ENCODE results near the gene ARID1B. TPM values are rescaled to one million over a fixed set of nuclear protein-coding genes. Genes with fewer than 3 reads are reported as not detected.

Gene ARID1B
- total and polyA plus RNA-seq, 2 of the 13 experiments (the other 11 are each of a cell fraction or from before 2014, with no cell fraction given), result 20.1 to 32.6 TPM

DNA sequence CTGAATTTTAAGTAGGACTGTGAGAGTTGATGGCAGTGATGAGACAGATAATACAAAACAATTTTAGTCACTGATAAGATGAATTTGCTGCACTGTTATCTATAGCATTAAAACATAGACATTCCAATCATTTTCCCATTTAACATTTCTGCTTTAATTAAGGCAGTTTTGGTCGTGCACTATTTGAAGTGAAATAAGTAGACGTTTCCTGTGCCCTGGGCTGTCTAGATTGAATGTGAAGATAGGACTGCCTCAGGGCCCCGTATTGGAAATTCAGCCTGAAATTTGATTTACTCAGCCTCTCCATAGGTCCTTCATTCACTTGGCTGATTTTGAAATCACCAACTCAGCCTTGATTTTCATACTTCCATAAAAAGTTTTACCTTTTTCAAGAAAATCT lies 48.3 kb downstream of the ARID1B start:
- 90% methylated on average over 3 of the region's 3 CpGs for WGBS (ENCODE audit: low lambda C conversion rate)
- in situ Hi-C loops (cut with HindIII; ENCODE audit: extremely low pct_ligation_motif_present, low pct_unique_long_range_greater_than_20kb), result no loop called here
- TF ChIP-seq TBX2 (CRISPR knock-in tag; IDR thresholded peaks at IDR 0.05; ENCODE audit: borderline replicate concordance), result no peak
- TF ChIP-seq SSRP1 (CRISPR knock-in tag; IDR thresholded peaks at IDR 0.05), result no peak
- DNase-seq (ENCODE audit: low spot score) (no peak), ATAC-seq (no peak), FAIRE-seq (no peak)
- Histone ChIP-seq H3K79me2 (ENCODE audit: insufficient read depth, low read length) (peaks cover 80% of the 10 kb centered on the region), H3K4me1 (ENCODE audit: insufficient read depth, low read length) (peaks cover 22% of the 10 kb centered on the region), H3K9me3 (ENCODE audit: low read length) (no peaks in the 10 kb centered on the region), H3K9ac (ENCODE audit: insufficient read depth, low read depth, low read length) (no peak overlapping the region), H3K27ac (ENCODE audit: extremely low read length, insufficient read depth, low read length) (no peak overlapping the region), H2AFZ (ENCODE audit: low read length) (no peak overlapping the region), H3K4me2 (ENCODE audit: low read depth, low read length) (no peak overlapping the region), H3K4me3 (replicated peaks in 1 of 3; ENCODE audit: insufficient read depth in 1 of 3, low read depth in 2 of 3, low read length in 3 of 3) (no peak overlapping the region), H3K36me3 (replicated peaks in 1 of 2; ENCODE audit: control insufficient read depth in 1 of 2, insufficient read depth in 2 of 2, low read length in 2 of 2) (peaks cover 6 to 14% of the 10 kb centered on the region in 2 experiments; a peak in 4 of 5 replicates), H3K27me3 (ENCODE audit: control insufficient read depth in 1 of 2, insufficient read depth in 2 of 2, low read length in 2 of 2) (no peaks in the 10 kb centered on the region), H4K20me1 (ENCODE audit: insufficient read depth, low read length) (peaks cover 28% of the 10 kb centered on the region)
- intact Hi-C loops (cut with micrococcal nuclease; ENCODE audit: unreplicated experiment), result no loop called here
- ChIA-PET POLR2A (no interaction called here), CTCF (ENCODE audit: low intra/inter-chr PET ratio, low total read pairs) (no interaction called here)
- BruUV-seq (replicated peaks), result no TSS peak

DNA sequence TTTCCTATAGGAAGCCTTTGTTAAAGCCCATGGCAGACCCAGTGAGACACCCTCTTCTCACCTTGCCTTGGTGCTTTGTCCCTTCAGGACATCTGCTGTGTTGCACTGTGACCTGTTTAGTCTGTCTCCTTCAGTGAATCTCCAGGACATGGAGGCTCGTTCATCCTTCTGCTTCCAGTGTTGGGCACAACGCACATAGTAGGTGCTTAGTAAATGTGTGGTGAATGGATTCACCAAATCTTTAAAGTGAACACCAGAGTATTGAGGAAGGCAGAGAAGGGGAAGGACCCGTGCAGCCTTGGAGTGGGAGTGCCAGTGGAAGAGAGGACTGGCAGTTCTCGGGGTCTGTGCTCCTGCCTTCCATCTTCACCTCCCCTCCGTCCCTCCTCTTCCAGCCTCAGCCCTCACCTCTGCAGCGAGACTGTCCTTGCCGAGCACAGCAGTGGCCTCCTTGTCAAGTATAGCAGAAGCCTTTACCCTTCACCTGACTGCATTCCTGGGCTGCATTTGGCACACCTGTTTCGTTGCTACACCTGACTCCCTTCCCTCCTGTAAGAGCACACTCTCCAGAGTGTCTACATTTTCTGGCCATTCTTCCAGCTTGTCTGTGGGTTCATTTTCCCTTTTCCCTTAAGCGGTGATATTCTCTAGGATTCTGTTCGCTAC lies 49.2 kb downstream of the ARID1B start:
- Histone ChIP-seq H4K20me1 (ENCODE audit: insufficient read depth, low read length) (peaks cover 28% of the 10 kb centered on the region), H3K79me2 (ENCODE audit: insufficient read depth, low read length) (peaks cover 77% of the 10 kb centered on the region), H3K9me3 (ENCODE audit: low read length) (no peaks in the 10 kb centered on the region), H3K4me2 (ENCODE audit: low read depth, low read length) (no peak overlapping the region), H3K9ac (ENCODE audit: insufficient read depth, low read depth, low read length) (no peak overlapping the region), H2AFZ (ENCODE audit: low read length) (no peak overlapping the region), H3K4me3 (replicated peaks in 1 of 3; ENCODE audit: insufficient read depth in 1 of 3, low read depth in 2 of 3, low read length in 3 of 3) (no peak overlapping the region), H3K27me3 (ENCODE audit: control insufficient read depth in 1 of 2, insufficient read depth in 2 of 2, low read length in 2 of 2) (no peaks in the 10 kb centered on the region), H3K4me1 (ENCODE audit: insufficient read depth, low read length) (peaks cover 20% of the 10 kb centered on the region), H3K36me3 (replicated peaks in 1 of 2; ENCODE audit: control insufficient read depth in 1 of 2, insufficient read depth in 2 of 2, low read length in 2 of 2) (peaks cover 8 to 22% of the 10 kb centered on the region in 2 experiments; a peak in 4 of 5 replicates), H3K27ac (ENCODE audit: extremely low read length, insufficient read depth, low read length) (no peak overlapping the region)
- ATAC-seq (peak; percentile 21; the same call in 2 of the 3 replicates), DNase-seq (ENCODE audit: low spot score) (no peak), FAIRE-seq (no peak)
- CTCF ChIA-PET (ENCODE audit: low intra/inter-chr PET ratio, low total read pairs), result no interaction called here
- TF ChIP-seq ZNF562 (CRISPR knock-in tag; IDR thresholded peaks at IDR 0.05; ENCODE audit: borderline replicate concordance), result no peak
- TF ChIP-seq ZKSCAN1 (IDR thresholded peaks at IDR 0.05; ENCODE audit: low read length), result peak; percentile 54; the same call in 1 of the 2 replicates
- no TSS peak for BruUV-seq (replicated peaks)
- intact Hi-C loops (cut with micrococcal nuclease; ENCODE audit: unreplicated experiment) (no loop called here), in situ Hi-C loops (cut with HindIII; ENCODE audit: extremely low pct_ligation_motif_present, low pct_unique_long_range_greater_than_20kb) (no loop called here)
- POLR2A ChIA-PET, result no interaction called here
- WGBS (ENCODE audit: low lambda C conversion rate), result 97% methylated on average over 10 of the region's 10 CpGs
